ENCODE data around the gene NT5C2.

- TF ChIP-seq CTCF (conservative IDR thresholded peaks at IDR 0.05; ENCODE audit: low read length) (no peak), EZH2phosphoT487 (IDR thresholded peaks at IDR 0.05; ENCODE audit: borderline replicate concordance) (no peak)
Measured at GRCh38 chr10:103096130-103096529, 96.9 kb downstream of the NT5C2 start.

Data from Loucy (cell line).